ENCODE results near the gene EFNA5.

The EFNA5 gene

GRCh38 chr5:107712359-107712870 is 41.7 kb upstream of the EFNA5 start:
- Histone ChIP-seq H3K9me3 (ENCODE audit: insufficient read depth, low read length, severe bottlenecking) (peaks cover 3% of the 10 kb centered on the region), H2AFZ (ENCODE audit: low read depth, low read length) (no peak overlapping the region), H3K4me3 (ENCODE audit: low read depth in 1 of 2, low read length in 2 of 2) (no peak overlapping the region), H3K27me3 (ENCODE audit: insufficient read depth, low read length, poor library complexity) (no peaks in the 10 kb centered on the region), H3K4me1 (ENCODE audit: insufficient read depth, low read length) (no peaks in the 10 kb centered on the region), H3K27ac (ENCODE audit: low read length) (no peak overlapping the region), H4K20me1 (ENCODE audit: insufficient read depth, low read length) (no peaks in the 10 kb centered on the region), H3K9ac (ENCODE audit: low read depth, low read length) (no peak overlapping the region), H3K36me3 (ENCODE audit: insufficient read depth, low read length) (no peaks in the 10 kb centered on the region), H3K4me2 (ENCODE audit: insufficient read depth, low read length) (no peak overlapping the region), H3K79me2 (ENCODE audit: insufficient read depth, low read length) (no peaks in the 10 kb centered on the region)
- ATAC-seq (ENCODE audit: insufficient read depth, low read depth) (no peak), DNase-seq (no peak)
- TF ChIP-seq EZH2 (IDR thresholded peaks at IDR 0.05; ENCODE audit: borderline replicate concordance, low read depth, low read length, severe bottlenecking) (no peak), CTCF (IDR thresholded peaks at IDR 0.05; ENCODE audit: borderline replicate concordance, extremely low read depth, low read length, poor library complexity, severe bottlenecking) (no peak)

- Histone ChIP-seq H3K27ac (ENCODE audit: low read length) (no peak overlapping the region), H3K36me3 (ENCODE audit: insufficient read depth, low read length) (no peaks in the 10 kb centered on the region), H3K4me1 (ENCODE audit: insufficient read depth, low read length) (no peaks in the 10 kb centered on the region), H2AFZ (ENCODE audit: low read depth, low read length) (no peak overlapping the region), H3K9me3 (ENCODE audit: insufficient read depth, low read length, severe bottlenecking) (peaks cover 3% of the 10 kb centered on the region), H3K79me2 (ENCODE audit: insufficient read depth, low read length) (no peaks in the 10 kb centered on the region), H3K4me3 (ENCODE audit: low read depth in 1 of 2, low read length in 2 of 2) (no peak overlapping the region), H3K27me3 (ENCODE audit: insufficient read depth, low read length, poor library complexity) (no peaks in the 10 kb centered on the region), H3K9ac (ENCODE audit: low read depth, low read length) (no peak overlapping the region), H4K20me1 (ENCODE audit: insufficient read depth, low read length) (no peaks in the 10 kb centered on the region), H3K4me2 (ENCODE audit: insufficient read depth, low read length) (no peak overlapping the region)
- DNase-seq (no peak), ATAC-seq (ENCODE audit: insufficient read depth, low read depth) (no peak)
- TF ChIP-seq CTCF (IDR thresholded peaks at IDR 0.05; ENCODE audit: borderline replicate concordance, extremely low read depth, low read length, poor library complexity, severe bottlenecking) (no peak), EZH2 (IDR thresholded peaks at IDR 0.05; ENCODE audit: borderline replicate concordance, low read depth, low read length, severe bottlenecking) (no peak)
Measured at GRCh38 chr5:107705402-107706014, 34.8 kb upstream of the EFNA5 start.

GRCh38 chr5:107704681-107705401 is 34.1 kb upstream of the EFNA5 start:
- Histone ChIP-seq H3K27me3 (ENCODE audit: insufficient read depth, low read length, poor library complexity) (no peaks in the 10 kb centered on the region), H3K79me2 (ENCODE audit: insufficient read depth, low read length) (no peaks in the 10 kb centered on the region), H3K9ac (ENCODE audit: low read depth, low read length) (no peak overlapping the region), H3K27ac (ENCODE audit: low read length) (no peak overlapping the region), H3K4me3 (ENCODE audit: low read depth in 1 of 2, low read length in 2 of 2) (no peak overlapping the region), H3K4me2 (ENCODE audit: insufficient read depth, low read length) (no peak overlapping the region), H3K36me3 (ENCODE audit: insufficient read depth, low read length) (no peaks in the 10 kb centered on the region), H2AFZ (ENCODE audit: low read depth, low read length) (no peak overlapping the region), H4K20me1 (ENCODE audit: insufficient read depth, low read length) (no peaks in the 10 kb centered on the region), H3K9me3 (ENCODE audit: insufficient read depth, low read length, severe bottlenecking) (peaks cover 3% of the 10 kb centered on the region), H3K4me1 (ENCODE audit: insufficient read depth, low read length) (no peaks in the 10 kb centered on the region)
- DNase-seq (no peak), ATAC-seq (ENCODE audit: insufficient read depth, low read depth) (no peak)
- TF ChIP-seq CTCF (IDR thresholded peaks at IDR 0.05; ENCODE audit: borderline replicate concordance, extremely low read depth, low read length, poor library complexity, severe bottlenecking) (no peak), EZH2 (IDR thresholded peaks at IDR 0.05; ENCODE audit: borderline replicate concordance, low read depth, low read length, severe bottlenecking) (no peak)

Data from DND-41 (cell line).